K562 (cell line): ENCODE measurements around the gene CENPP.

ENCODE experiments used
- CTCF ChIP-seq, 3 experiments: IDR thresholded peaks in 2 of 3; conservative IDR thresholded peaks in 1 of 3; 2 replicates each; pipeline ENCODE4 v1.5.1; 2011 to 2012; ENCODE audit warnings: low read length in 3 of 3, mild to moderate bottlenecking in 3 of 3, control low read depth in 2 of 3, improper control_type of control experiment in 1 of 3, inconsistent platforms in 1 of 3, low read depth in 1 of 3, mixed read lengths in 1 of 3, moderate library complexity in 1 of 3; ENCODE audit not compliant: insufficient read depth in 2 of 3
- CXXC5 ChIP-seq: fragments of 250-450 bp; sonication (Bioruptor Pico); IDR thresholded peaks from 2 replicates; pipeline ENCODE4 v1.8.0; 2022; ENCODE audit warnings: inconsistent platforms, mild to moderate bottlenecking, moderate library complexity
- ELK1 ChIP-seq: sonication (generic); formaldehyde crosslinking; IDR thresholded peaks from 2 replicates; pipeline ENCODE4 v1.8.1; 2022; ENCODE audit warnings: missing genetic modification reagents
- ERF ChIP-seq: fragments of 450-650 bp; formaldehyde crosslinking; IDR thresholded peaks from 2 replicates; pipeline ENCODE4 v1.4.0; 2020; ENCODE audit warnings: mild to moderate bottlenecking, mixed read lengths
- HINFP ChIP-seq: fragments of 450-650 bp; conservative IDR thresholded peaks from 2 replicates; pipeline ENCODE4 v1.6.1; 2016; ENCODE audit warnings: missing genetic modification characterization, low read depth, mild to moderate bottlenecking, control low read depth, missing compliant biosample characterization
- POLR2A ChIP-seq: fragments of 450-650 bp; conservative IDR thresholded peaks from 2 replicates; pipeline ENCODE4 v1.6.1; 2016
- POLR2AphosphoS5 ChIP-seq: IDR thresholded peaks from 2 replicates; pipeline ENCODE4 v1.6.1; 2011; ENCODE audit warnings: mild to moderate bottlenecking, low read depth, low read length, moderate library complexity; ENCODE audit not compliant: control insufficient read depth, insufficient read depth
- REST ChIP-seq, 2 experiments: fragments of 450-650 bp; formaldehyde crosslinking in 1 of 2; IDR thresholded peaks; 2 replicates each; pipeline versions ENCODE4 v1.4.0 to v1.6.1; 2014 to 2020; ENCODE audit warnings: mild to moderate bottlenecking in 2 of 2, borderline replicate concordance in 1 of 2, low read depth in 1 of 2
- SIRT6 ChIP-seq: IDR thresholded peaks from one replicate; pipeline ENCODE4 v1.6.1; 2012; ENCODE audit warnings: low read depth, mild to moderate bottlenecking, control low read depth, inconsistent platforms, low read length, moderate library complexity
- THAP12 ChIP-seq: fragments of 250-450 bp; sonication (Bioruptor Pico); IDR thresholded peaks from 2 replicates; pipeline ENCODE4 v1.9.0; 2021; ENCODE audit warnings: mild to moderate bottlenecking, inconsistent platforms
- YY1 ChIP-seq, 3 experiments: IDR thresholded peaks; 2 replicates each; pipeline ENCODE4 v1.6.1; 2011; ENCODE audit warnings: low read length in 2 of 3, mild to moderate bottlenecking in 2 of 3, moderate library complexity in 2 of 3, borderline replicate concordance in 1 of 3, control low read depth in 1 of 3, low read depth in 1 of 3; ENCODE audit not compliant: insufficient read depth in 3 of 3, insufficient replicate concordance in 2 of 3, control insufficient read depth in 1 of 3, insufficient read length in 1 of 3; ENCODE audit errors: extremely low read depth in 1 of 3
- ZNF398 ChIP-seq: fragments of 250-450 bp; sonication (Bioruptor Pico); IDR thresholded peaks from 2 replicates; pipeline ENCODE4 v1.8.0; 2021; ENCODE audit warnings: moderate library complexity, mild to moderate bottlenecking, inconsistent platforms
- ZNF699 ChIP-seq: fragments of 250-450 bp; sonication (Bioruptor Pico); IDR thresholded peaks from 2 replicates; pipeline ENCODE4 v1.8.0; 2021; ENCODE audit warnings: mild to moderate bottlenecking, moderate library complexity; ENCODE audit not compliant: insufficient replicate concordance

- TF ChIP-seq CTCF (IDR thresholded peaks at IDR 0.05 in 2 of 3, conservative IDR thresholded peaks at IDR 0.05 in 1 of 3; ENCODE audit: insufficient read depth in 2 of 3, low read depth in 1 of 3, low read length in 3 of 3) (no peak), SIRT6 (no peak), ZNF398 (CRISPR knock-in tag) (no peak), REST (IDR thresholded peaks at IDR 0.05; ENCODE audit: borderline replicate concordance) (no peak), REST (CRISPR knock-in tag; IDR thresholded peaks at IDR 0.05; ENCODE audit: low read depth) (no peak), POLR2A (no peak), HINFP (tag) (no peak), ELK1 (CRISPR knock-in tag) (no peak), ZNF699 (no peak), YY1 (IDR thresholded peaks at IDR 0.05; ENCODE audit: borderline replicate concordance in 1 of 3, control insufficient read depth in 1 of 3, extremely low read depth in 1 of 3, insufficient read depth in 3 of 3, insufficient read length in 1 of 3, insufficient replicate concordance in 2 of 3, low read depth in 1 of 3, low read length in 2 of 3) (no peak), CXXC5 (no peak), THAP12 (no peak), ERF (no peak), POLR2AphosphoS5 (no peak)
Measured at GRCh38 chr9:92612816-92613215, 287.1 kb downstream of the CENPP start.
